Type B pancreatic cell (in vitro differentiated cells): ENCODE data around the gene PDE2A. TPM values are rescaled to one million over a fixed set of nuclear protein-coding genes. Genes with fewer than 3 reads are reported as not detected.

ENCODE experiments used
- DNase-seq: peaks from one replicate; pipeline ENCODE4 v3.0.0; 2021; ENCODE audit warnings: mixed read lengths; ENCODE audit not compliant: unreplicated experiment; ENCODE audit errors: extremely low spot score
- H3K27ac Mint-ChIP-seq: 2 replicates; pipeline ENCODE4 v1.8.0; 2021; ENCODE audit warnings: mild to moderate bottlenecking, mixed read lengths
- H3K27me3 Mint-ChIP-seq: 2 replicates; pipeline ENCODE4 v1.8.0; 2021; ENCODE audit warnings: mixed read lengths
- H3K36me3 Mint-ChIP-seq: 2 replicates; pipeline ENCODE4 v1.8.0; 2021; ENCODE audit warnings: mixed read lengths
- H3K4me1 Mint-ChIP-seq: one replicate; pipeline ENCODE4 v1.8.0; 2021; ENCODE audit warnings: mixed read lengths; ENCODE audit not compliant: unreplicated experiment
- H3K4me3 Mint-ChIP-seq: 2 replicates; pipeline ENCODE4 v1.8.0; 2021; ENCODE audit warnings: mild to moderate bottlenecking, mixed read lengths
- H3K9me3 Mint-ChIP-seq: 2 replicates; pipeline ENCODE4 v1.8.0; 2021; ENCODE audit warnings: mixed read lengths
- CTCF ChIP-seq: fragments of 200-600 bp; sonication (generic); conservative IDR thresholded peaks from 2 replicates; pipeline ENCODE4 v1.5.0; 2021; ENCODE audit warnings: antibody characterized with exemption, mild to moderate bottlenecking
- total RNA-seq: library from RNA; stranded (reverse); gene quantifications from 2 replicates; pipeline ENCODE4 v1.2.1, GENCODE V29; 2021; ENCODE audit warnings: low replicate concordance

Gene PDE2A
- total RNA-seq, 1 donor from 2014 or later = 2.8 TPM

DNA sequence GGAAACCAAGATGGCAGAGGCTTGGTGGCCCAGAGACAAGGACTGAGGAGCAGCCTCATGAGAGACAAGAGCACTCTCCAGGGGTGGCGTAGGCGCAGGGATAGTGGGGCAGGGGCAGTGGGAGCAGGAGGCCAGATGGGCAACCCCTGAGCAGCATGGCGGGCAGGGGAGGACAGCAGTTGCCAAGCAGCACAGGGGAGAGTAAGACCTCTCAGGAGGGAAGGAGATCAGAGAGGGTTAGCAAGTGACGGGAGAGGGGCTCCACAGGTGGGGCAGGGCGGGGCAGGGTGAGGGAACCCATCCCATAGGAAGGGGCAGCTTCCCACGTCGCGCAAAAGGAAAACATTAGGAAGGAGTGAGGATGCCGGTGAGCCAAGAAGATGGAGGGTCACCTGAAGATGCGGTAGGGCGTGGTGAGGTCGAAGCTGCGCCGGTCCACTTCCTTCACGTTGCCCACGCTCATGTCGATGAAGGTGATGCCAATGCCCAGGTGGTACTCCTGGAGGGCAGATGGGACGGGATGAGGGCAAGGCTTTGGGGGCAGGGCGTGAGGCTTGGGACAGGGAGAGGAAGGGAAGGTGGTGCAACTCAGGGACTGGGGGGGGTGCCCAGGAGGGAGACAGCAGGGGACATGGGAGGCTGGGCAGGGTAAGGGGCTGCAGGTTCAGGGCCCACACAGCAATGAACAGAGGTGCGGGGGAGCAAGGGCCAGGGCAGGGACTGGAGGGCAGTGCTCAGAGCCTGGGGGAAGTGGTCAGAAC, 35.4 kb upstream of the PDE2A start:
- H3K4me1 Mint-ChIP-seq = peaks cover 34% of the 10 kb centered on the region
- H3K36me3 Mint-ChIP-seq = peaks cover 16% of the 10 kb centered on the region
- TF ChIP-seq CTCF = no peak

DNA sequence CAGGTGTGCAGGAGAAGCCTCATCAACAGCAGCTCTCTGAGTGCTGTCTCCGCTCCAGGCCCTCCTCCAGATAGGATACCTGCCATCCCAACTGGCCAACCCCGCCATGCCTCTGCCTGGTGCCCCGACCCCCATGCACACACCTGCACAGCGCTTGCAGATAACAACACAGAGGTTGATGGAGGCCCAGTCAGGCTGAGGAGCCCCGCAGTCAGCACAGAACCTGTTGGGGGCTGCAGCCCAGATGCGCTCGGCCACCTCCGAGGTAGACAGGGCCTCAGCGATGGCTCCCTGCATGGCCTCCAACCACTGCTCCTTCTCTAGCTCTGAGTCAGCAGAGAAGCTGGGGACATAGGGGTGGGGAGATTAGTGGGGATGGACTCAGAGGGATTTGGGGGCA, 32.8 kb upstream of the PDE2A start:
- Mint-ChIP-seq H3K27me3 (no peaks in the 10 kb centered on the region), H3K9me3 (no peaks in the 10 kb centered on the region), H3K4me3 (no peak overlapping the region), H3K36me3 (peaks cover 16% of the 10 kb centered on the region), H3K27ac (no peak overlapping the region), H3K4me1 (peaks cover 37% of the 10 kb centered on the region)
- no peak for DNase-seq
- no peak for TF ChIP-seq CTCF

More for the DNA sequence above, 35.4 kb upstream of the PDE2A start:
- H3K27me3 Mint-ChIP-seq = no peaks in the 10 kb centered on the region
- no peak overlapping the region for H3K27ac Mint-ChIP-seq
- H3K4me3 Mint-ChIP-seq = no peak overlapping the region
- H3K9me3 Mint-ChIP-seq = no peaks in the 10 kb centered on the region
- DNase-seq = no peak

DNA sequence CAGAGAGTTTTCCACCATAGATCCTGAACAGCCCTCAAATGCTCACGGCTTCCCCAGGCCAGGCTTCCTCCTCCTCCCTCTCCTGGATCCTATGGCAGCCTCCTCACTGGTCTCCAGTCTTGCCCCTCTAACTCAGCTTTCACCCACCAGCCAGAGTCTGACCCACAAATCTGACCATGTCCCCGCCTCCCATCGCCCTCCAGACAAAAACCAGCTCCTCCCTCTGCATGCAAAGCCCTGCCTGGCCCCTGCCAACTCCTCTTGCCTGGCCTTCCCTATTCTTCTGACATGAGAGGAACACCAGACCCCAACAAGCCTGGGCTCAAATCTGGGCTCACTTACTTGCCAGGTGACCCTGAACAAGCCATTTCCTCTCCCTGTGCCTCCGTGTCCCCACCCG, 32.4 kb upstream of the PDE2A start:
- no peak overlapping the region for H3K4me3 Mint-ChIP-seq
- no peak overlapping the region for H3K27ac Mint-ChIP-seq
- peaks cover 16% of the 10 kb centered on the region for H3K36me3 Mint-ChIP-seq
- DNase-seq = no peak
- peaks cover 37% of the 10 kb centered on the region for H3K4me1 Mint-ChIP-seq
- TF ChIP-seq CTCF = no peak
- H3K27me3 Mint-ChIP-seq = no peaks in the 10 kb centered on the region
- no peaks in the 10 kb centered on the region for H3K9me3 Mint-ChIP-seq

GRCh38 chr11:72705442-72706365, 31.5 kb upstream of the PDE2A start:
- H3K36me3 Mint-ChIP-seq = peaks cover 16% of the 10 kb centered on the region
- DNase-seq = no peak
- no peak overlapping the region for H3K27ac Mint-ChIP-seq
- no peaks in the 10 kb centered on the region for H3K9me3 Mint-ChIP-seq
- no peak for TF ChIP-seq CTCF
- H3K27me3 Mint-ChIP-seq = no peaks in the 10 kb centered on the region
- peaks cover 31% of the 10 kb centered on the region for H3K4me1 Mint-ChIP-seq
- no peak overlapping the region for H3K4me3 Mint-ChIP-seq

- Mint-ChIP-seq H3K4me3 (no peak overlapping the region), H3K9me3 (no peaks in the 10 kb centered on the region), H3K27ac (no peak overlapping the region), H3K27me3 (no peaks in the 10 kb centered on the region), H3K4me1 (peaks cover 31% of the 10 kb centered on the region), H3K36me3 (peaks cover 23% of the 10 kb centered on the region)
- no peak for TF ChIP-seq CTCF
- DNase-seq = no peak
Measured at GRCh38 chr11:72704783-72705265, 30.6 kb upstream of the PDE2A start.
